Activated CD4-positive, alpha-beta T cell treated with anti-CD3 and anti-CD28 coated beads, Interleukin-2, amount 50 U/mL, for 1 hour (primary cell): Measurements from ENCODE around the gene RNF181.
"Not testable (repeated sequence)": the region's sequence is repeated elsewhere in the genome, so short reads cannot be mapped to it uniquely, and the experiment has no call there.

Experiments
- DNase-seq: peaks from one replicate; pipeline ENCODE4 v3.0.0-alpha.2; 2020

RNF181 gene

DNA sequence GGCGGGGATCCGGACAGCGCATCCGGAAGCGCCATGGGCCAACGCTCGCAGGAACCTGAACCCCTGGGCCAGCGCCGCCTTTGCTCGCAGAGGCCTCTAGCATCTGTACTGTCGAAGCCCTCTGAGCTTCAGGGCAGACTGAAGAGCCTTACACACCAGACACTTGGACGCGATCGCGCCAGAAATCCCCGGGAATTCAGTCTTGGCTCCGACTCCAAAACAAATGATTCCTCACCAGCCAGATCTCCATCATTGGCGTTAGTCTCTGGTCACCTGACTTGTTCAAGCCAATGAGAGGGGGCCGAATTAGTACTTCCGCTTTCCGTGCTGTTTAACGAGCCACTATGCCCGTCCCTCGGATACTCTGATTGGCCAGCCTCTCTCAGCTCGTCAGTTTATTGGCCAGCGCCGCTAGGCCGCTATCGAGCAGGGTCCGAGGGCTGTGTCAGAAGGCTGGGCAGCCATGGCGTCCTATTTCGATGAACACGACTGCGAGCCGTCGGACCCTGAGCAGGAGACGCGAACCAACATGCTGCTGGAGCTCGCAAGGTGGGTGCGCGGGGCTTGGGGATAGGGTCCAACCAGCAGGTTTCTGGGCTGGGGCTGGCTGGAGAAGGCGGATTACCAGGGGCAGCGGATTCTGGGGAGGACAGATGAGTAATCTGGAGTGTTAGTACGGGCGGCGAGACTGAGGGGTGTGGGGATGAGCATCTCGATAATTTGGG is at the start of gene RNF181:
Gene RNF181, plus strand, starts transcription at position 445 of the 725 bp plus-strand sequence. Its CDS starts 19 bp downstream, at position 464.
- DNase-seq, result peak; percentile 83

DNA sequence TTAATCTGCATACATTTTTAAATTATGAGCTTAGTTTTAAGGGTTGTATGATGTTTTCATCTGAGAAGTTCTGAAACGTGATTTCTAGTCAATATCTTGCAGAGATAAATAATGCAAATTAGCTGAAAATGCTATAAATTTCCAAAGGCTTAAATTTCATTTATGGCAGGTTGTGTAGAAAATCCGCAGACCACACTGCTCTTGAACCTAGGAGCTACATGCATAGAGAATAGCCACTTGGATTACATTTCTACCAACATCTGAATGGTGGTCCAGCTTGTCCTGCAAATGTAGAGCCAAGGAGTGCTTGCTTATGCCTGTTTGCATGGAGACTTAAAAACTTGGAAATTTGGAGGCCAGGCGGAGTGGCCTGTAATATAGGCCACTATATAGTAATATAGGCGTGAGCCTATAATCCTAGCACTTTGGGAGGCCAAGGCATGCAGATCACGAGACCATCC is 49.7 kb upstream of the RNF181 start:
- DNase-seq, result no peak

DNA sequence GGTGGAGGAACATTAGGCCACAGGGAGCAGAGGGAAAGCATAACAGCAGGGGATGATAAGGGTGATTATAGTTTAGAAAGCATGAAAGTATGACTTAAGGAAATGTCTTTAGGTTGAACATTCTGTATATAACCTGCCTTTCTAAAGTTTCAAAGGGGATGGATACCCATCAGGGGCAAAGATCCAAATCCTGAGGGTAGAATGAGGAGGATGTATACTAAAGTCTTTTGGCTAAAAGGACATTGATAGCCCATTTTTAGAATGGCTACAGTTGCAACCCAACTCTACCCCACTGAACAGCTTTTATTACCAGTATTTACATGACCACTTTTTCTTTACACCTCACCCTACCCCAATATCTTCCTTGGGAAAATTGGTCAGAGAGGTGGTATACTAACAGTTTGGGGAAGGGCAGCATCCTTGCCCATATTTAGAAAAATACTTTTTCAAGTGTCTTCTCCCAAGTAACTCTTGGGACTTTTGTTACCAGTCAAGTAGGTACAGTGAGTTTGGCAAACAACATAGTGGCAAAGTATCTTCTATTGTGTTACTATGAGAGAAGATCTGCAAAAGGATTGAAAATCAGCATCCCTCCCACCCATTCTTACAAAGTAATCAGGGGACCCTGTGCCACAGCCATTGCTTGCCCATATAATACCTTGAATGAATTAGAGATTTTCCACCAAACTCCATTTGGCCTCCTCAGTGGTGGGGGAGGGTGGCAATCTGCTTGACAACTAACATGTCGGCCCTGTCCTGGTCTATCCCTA is 48.3 kb upstream of the RNF181 start:
- no peak for DNase-seq

GRCh38 chr2:85547859-85548607 is 47.5 kb upstream of the RNF181 start:
- no peak for DNase-seq

GRCh38 chr2:85548608-85548900 is 47.0 kb upstream of the RNF181 start:
- DNase-seq, result no peak

- no peak for DNase-seq
Observed at GRCh38 chr2:85549095-85549494, 46.5 kb upstream of the RNF181 start.

- DNase-seq, result no peak
Observed at GRCh38 chr2:85549826-85550225, 45.7 kb upstream of the RNF181 start.

GRCh38 chr2:85550486-85550885 is 45.1 kb upstream of the RNF181 start:
- DNase-seq, result no peak

DNA sequence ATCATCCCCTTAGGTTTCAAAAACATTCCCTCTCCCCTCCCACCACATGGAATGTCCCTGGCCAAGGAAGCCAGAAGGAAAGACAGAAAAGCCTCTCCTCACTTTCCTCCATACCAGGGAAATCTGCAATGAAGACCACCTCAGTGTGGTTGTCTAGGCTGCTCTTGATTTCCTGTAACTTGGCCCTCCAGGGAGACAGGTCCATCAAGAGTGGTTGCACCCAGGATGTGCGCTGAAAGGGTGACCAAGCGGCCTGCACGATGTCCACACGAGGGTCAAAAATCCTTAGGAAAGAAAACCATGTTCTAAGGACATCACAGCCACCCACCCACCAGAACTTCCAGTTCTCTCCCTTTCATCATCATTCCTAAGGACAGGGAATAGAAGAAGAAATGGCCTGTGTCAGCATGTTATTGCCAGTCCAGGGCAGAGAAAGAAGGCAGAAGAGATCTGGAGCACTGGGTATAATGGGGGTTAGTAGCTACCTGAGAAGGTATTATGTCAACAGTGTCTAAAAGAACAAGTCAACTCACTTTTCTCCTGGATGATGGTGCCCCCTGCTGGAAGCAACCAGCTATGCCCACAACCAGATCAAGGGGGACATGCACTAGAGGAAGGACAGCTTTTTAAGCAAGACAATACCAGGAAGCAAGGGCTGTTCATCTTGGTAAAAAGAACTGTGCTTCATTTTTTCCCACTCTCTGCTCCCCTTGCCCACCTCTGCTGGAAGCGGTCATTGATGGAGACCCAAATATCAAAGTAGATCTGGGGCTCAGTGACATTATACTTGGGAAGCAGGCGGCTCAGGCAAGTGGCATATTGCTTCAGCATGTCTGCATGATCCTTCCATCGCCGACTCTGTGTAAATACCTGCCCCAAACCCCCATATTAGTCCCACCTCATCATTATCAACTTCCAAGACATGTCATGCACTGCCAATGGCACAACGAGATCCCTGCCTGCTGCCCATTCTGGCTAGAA is 43.6 kb upstream of the RNF181 start:
- peak; percentile 92 for DNase-seq

DNA sequence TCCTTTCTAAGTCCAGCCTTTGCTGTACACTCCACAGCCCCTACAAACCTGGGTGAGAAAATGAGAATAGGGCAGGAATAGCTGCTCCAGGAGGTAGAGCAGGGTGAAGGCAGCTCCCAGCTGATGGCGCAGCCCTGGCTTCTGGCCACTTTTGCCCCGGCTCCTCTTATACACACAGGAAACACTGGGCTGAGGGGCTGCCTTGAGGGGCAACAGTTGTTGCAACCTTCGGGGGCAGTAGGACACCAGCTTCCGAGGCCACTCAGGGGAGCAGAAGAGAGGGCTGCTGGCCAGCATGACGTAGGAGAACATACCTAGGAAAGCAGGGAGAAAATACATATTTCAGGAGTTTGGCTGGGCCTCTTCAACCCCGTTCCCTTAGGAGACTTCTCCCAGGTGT is 42.4 kb upstream of the RNF181 start:
- DNase-seq, result no peak

GRCh38 chr2:85554980-85555612 is 40.4 kb upstream of the RNF181 start:
- DNase-seq, result no peak

- no peak for DNase-seq
Observed at GRCh38 chr2:85557130-85557529, 38.4 kb upstream of the RNF181 start.

GRCh38 chr2:85558160-85558559 is 37.4 kb upstream of the RNF181 start:
- DNase-seq, result no peak

DNA sequence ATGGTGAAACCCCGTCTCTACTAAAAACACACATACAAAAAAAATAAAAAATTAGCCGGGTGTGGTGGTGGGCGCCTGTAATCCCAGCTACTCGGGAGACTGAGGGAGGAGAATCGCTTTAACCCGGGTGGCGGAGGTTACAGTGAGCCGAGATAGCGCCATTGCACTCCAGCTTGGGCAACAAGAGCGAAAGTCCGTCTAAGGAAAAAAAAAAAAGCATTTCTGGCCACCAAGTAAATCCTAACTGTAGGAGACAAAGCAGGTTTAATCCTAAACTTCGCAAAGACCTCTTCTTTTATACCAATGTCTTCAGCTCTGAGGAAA is 35.2 kb upstream of the RNF181 start:
- not testable (repeated sequence) for DNase-seq

DNA sequence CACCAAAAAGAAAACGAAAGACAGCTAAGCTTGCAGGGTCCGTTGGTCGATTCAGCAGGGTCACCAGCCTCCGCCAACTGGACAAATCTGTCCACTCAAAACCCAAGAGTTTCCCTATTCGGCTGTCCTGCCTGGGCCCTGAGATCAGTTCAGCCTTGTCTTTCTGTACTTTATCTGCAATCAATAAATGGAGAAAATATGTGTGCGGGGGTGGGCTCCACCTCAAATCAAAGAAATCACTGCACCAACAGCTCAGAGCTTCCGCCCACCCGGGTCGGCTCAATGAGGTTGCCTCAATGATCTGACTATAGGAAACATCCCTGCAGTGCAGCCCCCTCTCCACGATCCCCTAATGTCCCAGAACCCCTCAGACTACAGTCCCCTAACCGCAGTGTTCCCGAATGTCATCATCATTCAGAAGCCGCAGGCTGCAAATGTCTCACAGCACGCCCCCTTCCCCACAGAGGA is 34.7 kb upstream of the RNF181 start:
- DNase-seq, result no peak

GRCh38 chr2:85561280-85562212 is 34.0 kb upstream of the RNF181 start, which contains the start of gene GGCX:
Gene GGCX (minus strand): TSS chr2:85561493. CDS start chr2:85561428, 65 bp downstream.
- peak; percentile 94 for DNase-seq

DNA sequence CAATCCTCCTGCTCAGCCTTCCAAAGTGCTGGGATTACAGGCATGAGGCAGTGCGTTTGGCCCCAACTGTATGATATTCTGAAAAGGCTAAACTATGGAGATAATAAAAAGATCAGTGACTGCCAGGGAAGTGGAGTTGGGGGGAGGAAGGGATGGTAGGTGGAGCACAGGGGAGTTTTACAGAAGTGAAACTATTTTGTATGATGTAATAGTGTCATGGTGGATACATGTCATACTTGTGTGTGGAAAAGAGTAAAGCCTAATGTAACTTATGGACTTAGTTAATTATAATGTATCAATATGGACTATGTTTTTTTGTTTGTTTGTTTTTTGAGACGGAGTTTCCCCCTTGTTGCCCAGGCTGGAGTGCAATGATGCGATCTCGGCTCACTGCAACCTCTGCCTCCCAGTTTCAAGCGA is 31.4 kb upstream of the RNF181 start:
- no peak for DNase-seq

- no peak for DNase-seq
Observed at GRCh38 chr2:85566265-85566664, 29.3 kb upstream of the RNF181 start.

DNA sequence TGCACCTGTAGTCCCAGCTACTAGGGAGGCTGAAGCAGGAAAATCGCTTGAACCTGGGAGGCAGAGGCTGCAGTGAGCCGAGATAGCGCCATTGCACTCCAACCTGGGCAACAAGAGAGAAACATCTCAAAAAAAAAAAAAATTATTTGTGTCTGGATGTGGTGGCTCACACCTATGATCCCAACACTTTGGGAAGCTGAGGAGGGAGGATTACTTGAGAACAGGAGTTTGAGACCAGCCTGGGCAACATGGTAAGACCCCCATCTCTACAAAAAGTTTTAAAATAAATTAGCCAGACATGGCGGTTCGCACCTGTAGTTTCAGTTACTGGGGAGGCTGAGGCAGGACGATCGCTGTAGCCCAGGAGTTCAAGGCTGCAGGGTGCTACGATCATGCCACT is 19.8 kb upstream of the RNF181 start:
- no peak for DNase-seq

GRCh38 chr2:85577063-85577385 is 18.5 kb upstream of the RNF181 start:
- no peak for DNase-seq
